K562 (cell line): Measurements from ENCODE around the gene MAD2L1. TPM values are rescaled to one million over a fixed set of nuclear protein-coding genes. Genes with fewer than 3 reads are reported as not detected.

Experiments used
- ATAC-seq: fragments of 200-7000 bp; cut with Tn5 transposase; 3 replicates; pipeline ENCODE4 v1.9.1; 2020; ENCODE audit warnings: moderate library complexity
- BruUV-seq: library from RNA; stranded (reverse); fragments of 400-500 nt; replicated peaks from 2 replicates; lab custom pipeline; 2021; lab: Mats Ljungman, UMichigan
- CTCF ChIA-PET: fragments of 300-600 bp; formaldehyde crosslinking; extraction: SDS; loops from one replicate; lab custom pipeline; 2021; ENCODE audit warnings: low intra/inter-chr PET ratio; lab: Yijun Ruan, JAX
- POLR2A ChIA-PET: fragments of 300-600, 350-650 bp; sonication (Branson Sonifier 250); formaldehyde crosslinking; extraction: SDS; loops from one replicate; lab custom pipeline; 2021; ENCODE audit warnings: antibody characterized with exemption, inconsistent platforms; lab: Yijun Ruan, JAX
- DNase-seq, 4 experiments: peaks; one replicate each; pipeline versions ENCODE4 v3.0.0 to v3.0.0-alpha.2; 2011 to 2018; ENCODE audit warnings: low spot score in 3 of 4, mixed read lengths in 3 of 4; ENCODE audit errors: extremely low read depth in 1 of 4
- FAIRE-seq: peaks from 2 replicates; lab custom pipeline; 2011; peaks lifted over from hg19 to GRCh38; lab: Jason Lieb, UNC
- H2AFZ ChIP-seq: 2 replicates; pipeline ENCODE4 v1.6.0; 2011; ENCODE audit warnings: low read depth, low read length, control low read depth, inconsistent platforms
- H3K27ac ChIP-seq: fragments of 200-600 bp; 3 replicates; pipeline ENCODE4 v1.8.0; 2011; ENCODE audit warnings: low read depth, mild to moderate bottlenecking, control low read depth, inconsistent platforms, low read length, moderate library complexity, mixed read lengths; ENCODE audit errors: extremely low read depth
- H3K27me3 ChIP-seq, 2 experiments: fragments of 300-600 bp in 1 of 2; 2 replicates in 1 of 2; 3 replicates in 1 of 2; pipeline versions ENCODE4 v1.6.0 to v1.8.0; 2011; ENCODE audit warnings: inconsistent platforms in 2 of 2, low read length in 2 of 2, mild to moderate bottlenecking in 1 of 2, mixed read lengths in 1 of 2, moderate library complexity in 1 of 2; ENCODE audit not compliant: control insufficient read depth in 2 of 2, insufficient read depth in 2 of 2
- H3K36me3 ChIP-seq: fragments of 300-600 bp; 3 replicates; pipeline ENCODE4 v1.8.0; 2011; ENCODE audit warnings: mild to moderate bottlenecking, low read length, inconsistent platforms; ENCODE audit not compliant: control insufficient read depth, insufficient read depth
- H3K4me1 ChIP-seq, 2 experiments: fragments of 200-600 bp in 1 of 2; replicated peaks in 1 of 2; 2 replicates in 1 of 2; 3 replicates in 1 of 2; pipeline versions ENCODE4 v1.5.1 to v1.8.0; 2011; ENCODE audit warnings: inconsistent platforms in 2 of 2, low read length in 2 of 2, mild to moderate bottlenecking in 1 of 2, mixed read lengths in 1 of 2, moderate library complexity in 1 of 2; ENCODE audit not compliant: control insufficient read depth in 2 of 2, insufficient read depth in 2 of 2
- H3K4me2 ChIP-seq: 2 replicates; pipeline ENCODE4 v1.6.1; 2011; ENCODE audit warnings: low read length, control low read depth, inconsistent platforms, mixed read lengths; ENCODE audit not compliant: insufficient read depth
- H3K4me3 ChIP-seq: fragments of 200-600 bp; sonication (generic), shearing (Covaris generic); 2 replicates; pipeline ENCODE4 v1.5.1; 2016; ENCODE audit warnings: control low read depth, inconsistent platforms
- H3K79me2 ChIP-seq: fragments of 200-600 bp; 3 replicates; pipeline ENCODE4 v1.8.0; 2011; ENCODE audit warnings: low read length, inconsistent platforms; ENCODE audit not compliant: control insufficient read depth, insufficient read depth
- H3K9ac ChIP-seq, 2 experiments: 2 replicates each; pipeline versions ENCODE4 v1.6.0 to v1.6.1; 2011; ENCODE audit warnings: low read depth in 2 of 2, low read length in 2 of 2, control low read depth in 1 of 2, inconsistent platforms in 1 of 2, mild to moderate bottlenecking in 1 of 2, mixed read lengths in 1 of 2; ENCODE audit not compliant: insufficient read depth in 1 of 2
- H3K9me1 ChIP-seq: one replicate; pipeline ENCODE4 v1.6.0; 2011; ENCODE audit warnings: inconsistent platforms, mild to moderate bottlenecking, low read length, moderate library complexity; ENCODE audit not compliant: control insufficient read depth, insufficient read depth
- H3K9me3 ChIP-seq: replicated peaks from 2 replicates; pipeline ENCODE4 v1.5.1; 2011; ENCODE audit warnings: low read depth, low read length, inconsistent platforms; ENCODE audit not compliant: control insufficient read depth, insufficient read depth
- H4K20me1 ChIP-seq: replicated peaks from 2 replicates; pipeline ENCODE4 v1.6.1; 2011; ENCODE audit warnings: low read length, inconsistent platforms, mixed read lengths; ENCODE audit not compliant: control insufficient read depth, insufficient read depth
- HMGN3 ChIP-seq: IDR thresholded peaks from 2 replicates; pipeline ENCODE4 v1.6.1; 2011; ENCODE audit warnings: borderline replicate concordance, low read depth, mild to moderate bottlenecking, mixed read lengths, low read length; ENCODE audit not compliant: insufficient read length; ENCODE audit errors: extremely low read depth
- ZNF785 ChIP-seq: fragments of 250-450 bp; sonication (Bioruptor Pico); IDR thresholded peaks from 2 replicates; pipeline ENCODE4 v1.4.0; 2020; ENCODE audit warnings: mild to moderate bottlenecking
- WGBS: fragments of 100-300 bp; shearing (Covaris generic); methylation state at CpG from one replicate; pipeline ENCODE4 v1.1.6; 2016; ENCODE audit warnings: low coverage, mixed read lengths; ENCODE audit not compliant: insufficient coverage; ENCODE audit errors: missing lambda C conversion rate; 5-methylcytosine and 5-hydroxymethylcytosine counted together
- in situ Hi-C: fragments of 300-500 bp; cut with MboI; formaldehyde crosslinking; loops from 4 replicates; pipeline ENCODE4 v1.15.0; 2018; ENCODE audit warnings: inconsistent platforms, mixed read lengths
- intact Hi-C: fragments of 100-400 bp; cut with micrococcal nuclease; formaldehyde crosslinking; loops from 2 replicates; pipeline ENCODE4 v1.14.2; 2022
- polyA plus RNA-seq, 8 experiments: library from polyadenylated mRNA; depleted of rRNA in 4 of 8; stranded (reverse) in 5 of 8; unstranded in 3 of 8; fragments of >200 nt; fragmentation: Nextera tagmentation in 2 of 8; fragmentation: Illumina TruSeq in 1 of 8; extraction: Ambion mirVana in 2 of 8; extraction: Trizol in 1 of 8; gene quantifications; 2 replicates each; pipeline versions ENCODE4 v1.2.1 to v1.2.3, GENCODE V29; 2011 to 2014; ENCODE audit warnings: inconsistent platforms in 1 of 8, missing spikeins in 1 of 8
- total RNA-seq, 7 experiments: library from RNA; depleted of rRNA in 6 of 7; stranded (reverse); fragments of >200 nt in 6 of 7; fragmentation: Illumina TruSeq in 2 of 7; extraction: Trizol in 2 of 7; gene quantifications; 2 replicates each; pipeline versions ENCODE4 v1.2.1 to v1.2.3, GENCODE V29; 2011 to 2021; ENCODE audit warnings: low replicate concordance in 1 of 7
- TF ChIP-seq, protein P1 (sequence below): conservative IDR thresholded peaks from 2 replicates; pipeline ENCODE4 v1.6.1; 2011; ENCODE audit warnings: low read depth, mild to moderate bottlenecking, low read length; ENCODE audit not compliant: control insufficient read depth
- TF ChIP-seq, protein P2 (sequence below): sonication (generic); formaldehyde crosslinking; IDR thresholded peaks from 2 replicates; pipeline ENCODE4 v1.9.0; 2022; ENCODE audit warnings: mild to moderate bottlenecking, missing genetic modification reagents
- TF ChIP-seq, protein P3 (sequence below): IDR thresholded peaks from 2 replicates; pipeline ENCODE4 v1.6.1; 2014; ENCODE audit warnings: antibody characterized with exemption

Gene MAD2L1
- total and polyA plus RNA-seq, 9 of the 15 experiments (the other 6 are each of a cell fraction or from before 2014, with no cell fraction given): 75.0 to 494 (median 129) TPM

DNA sequence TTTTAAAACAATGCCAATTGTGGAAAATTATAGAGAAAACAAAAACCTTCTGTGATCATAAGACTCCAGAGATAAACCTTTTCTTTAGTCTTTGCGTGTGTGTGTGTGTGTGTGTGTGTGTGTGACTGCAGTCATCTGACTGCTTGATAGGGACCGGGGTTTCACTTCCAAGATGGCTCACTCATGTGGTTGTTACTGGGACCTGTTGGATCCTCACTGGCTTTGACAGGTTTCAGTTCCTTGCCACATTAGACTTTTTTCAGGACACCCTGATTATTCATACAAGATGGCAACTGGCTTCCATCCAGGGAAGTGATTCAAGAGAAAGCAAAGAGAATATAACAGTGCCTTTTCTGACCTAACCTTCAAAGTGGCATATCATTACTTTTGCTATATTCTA is 21.9 kb upstream of the MAD2L1 start:
- Histone ChIP-seq H2AFZ (no peak overlapping the region), H3K36me3 (no peaks in the 10 kb centered on the region), H3K9ac (no peak overlapping the region), H3K4me2 (no peak overlapping the region), H3K27ac (no peak overlapping the region), H3K27me3 (no peaks in the 10 kb centered on the region), H3K4me1 (no peaks in the 10 kb centered on the region), H3K4me3 (no peak overlapping the region), H3K79me2 (no peaks in the 10 kb centered on the region), H3K9me1 (no peaks in the 10 kb centered on the region), H4K20me1 (no peaks in the 10 kb centered on the region), H3K9me3 (no peaks in the 10 kb centered on the region)
- intact Hi-C loops: no loop called here
- in situ Hi-C loops: no loop called here
- FAIRE-seq: no peak
- CTCF ChIA-PET: no interaction called here
- DNase-seq: no peak
- no peak for ATAC-seq
- WGBS: 0% methylated on average over 2 of the region's 2 CpGs
- TF ChIP-seq, protein P1, sequence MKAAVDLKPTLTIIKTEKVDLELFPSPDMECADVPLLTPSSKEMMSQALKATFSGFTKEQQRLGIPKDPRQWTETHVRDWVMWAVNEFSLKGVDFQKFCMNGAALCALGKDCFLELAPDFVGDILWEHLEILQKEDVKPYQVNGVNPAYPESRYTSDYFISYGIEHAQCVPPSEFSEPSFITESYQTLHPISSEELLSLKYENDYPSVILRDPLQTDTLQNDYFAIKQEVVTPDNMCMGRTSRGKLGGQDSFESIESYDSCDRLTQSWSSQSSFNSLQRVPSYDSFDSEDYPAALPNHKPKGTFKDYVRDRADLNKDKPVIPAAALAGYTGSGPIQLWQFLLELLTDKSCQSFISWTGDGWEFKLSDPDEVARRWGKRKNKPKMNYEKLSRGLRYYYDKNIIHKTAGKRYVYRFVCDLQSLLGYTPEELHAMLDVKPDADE: no peak
- TF ChIP-seq, protein P2, sequence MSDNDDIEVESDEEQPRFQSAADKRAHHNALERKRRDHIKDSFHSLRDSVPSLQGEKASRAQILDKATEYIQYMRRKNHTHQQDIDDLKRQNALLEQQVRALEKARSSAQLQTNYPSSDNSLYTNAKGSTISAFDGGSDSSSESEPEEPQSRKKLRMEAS (CRISPR knock-in tag): no peak
- no peak for TF ChIP-seq HMGN3
- TF ChIP-seq ZNF785 (CRISPR knock-in tag): no peak
- TF ChIP-seq, protein P3, sequence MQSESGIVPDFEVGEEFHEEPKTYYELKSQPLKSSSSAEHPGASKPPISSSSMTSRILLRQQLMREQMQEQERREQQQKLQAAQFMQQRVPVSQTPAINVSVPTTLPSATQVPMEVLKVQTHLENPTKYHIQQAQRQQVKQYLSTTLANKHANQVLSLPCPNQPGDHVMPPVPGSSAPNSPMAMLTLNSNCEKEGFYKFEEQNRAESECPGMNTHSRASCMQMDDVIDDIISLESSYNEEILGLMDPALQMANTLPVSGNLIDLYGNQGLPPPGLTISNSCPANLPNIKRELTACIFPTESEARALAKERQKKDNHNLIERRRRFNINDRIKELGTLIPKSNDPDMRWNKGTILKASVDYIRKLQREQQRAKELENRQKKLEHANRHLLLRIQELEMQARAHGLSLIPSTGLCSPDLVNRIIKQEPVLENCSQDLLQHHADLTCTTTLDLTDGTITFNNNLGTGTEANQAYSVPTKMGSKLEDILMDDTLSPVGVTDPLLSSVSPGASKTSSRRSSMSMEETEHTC: no peak
- BruUV-seq: no TSS peak
- POLR2A ChIA-PET: no interaction called here
